Vagina (tissue), 2 donors: ENCODE data around the gene SMIM20. TPM values are rescaled to one million over a fixed set of nuclear protein-coding genes. Genes with fewer than 3 reads are reported as not detected.

ENCODE experiments used
- DNase-seq, 2 donors: peaks; one replicate each; pipeline ENCODE4 v3.0.0-alpha.2; 2017; ENCODE audit errors: extremely low spot score in 2 of 2
- H3K27ac ChIP-seq: fragments of 200-600 bp; sonication (generic); one replicate; pipeline ENCODE4 v1.5.1; 2019
- H3K27me3 ChIP-seq: fragments of 200-600 bp; sonication (generic); one replicate; pipeline ENCODE4 v1.5.1; 2019
- H3K36me3 ChIP-seq, 2 donors: fragments of 200-600 bp; sonication (generic); one replicate each; pipeline ENCODE4 v1.5.1; 2017 to 2019
- H3K4me1 ChIP-seq: fragments of 200-600 bp; sonication (generic); one replicate; pipeline ENCODE4 v1.5.1; 2019
- H3K4me3 ChIP-seq, 2 donors: fragments of 200-600 bp; sonication (generic); 1 replicate in 1 of 2; 2 replicates in 1 of 2; pipeline ENCODE4 v1.5.1; 2016 to 2019
- H3K9me3 ChIP-seq: fragments of 200-600 bp; sonication (generic); one replicate; pipeline ENCODE4 v1.5.1; 2019
- CTCF ChIP-seq, 3 experiments: fragments of 450-650 bp in 2 of 3; fragments of 200-600 bp in 1 of 3; sonication (generic) in 1 of 3; IDR thresholded peaks; one replicate each; pipeline ENCODE4 v1.5.1; 2017 to 2019; ENCODE audit warnings: antibody characterized with exemption in 3 of 3, mild to moderate bottlenecking in 2 of 3, moderate library complexity in 2 of 3
- POLR2A ChIP-seq, 2 donors: fragments of 450-650 bp; IDR thresholded peaks; one replicate each; pipeline ENCODE4 v1.6.1; 2017; ENCODE audit warnings: antibody characterized with exemption in 2 of 2, mild to moderate bottlenecking in 2 of 2, moderate library complexity in 2 of 2
- POLR2AphosphoS5 ChIP-seq, 2 donors: sonication (generic); formaldehyde crosslinking; IDR thresholded peaks; one replicate each; pipeline ENCODE4 v1.9.0; 2017; ENCODE audit warnings: antibody characterized with exemption in 2 of 2, mild to moderate bottlenecking in 2 of 2, low read depth in 1 of 2; ENCODE audit not compliant: insufficient read depth in 1 of 2
- intact Hi-C: fragments of 100-400 bp; cut with DNase I; formaldehyde crosslinking; loops from one replicate; pipeline ENCODE4 v1.15.1; 2023
- total RNA-seq: library from RNA; depleted of rRNA; stranded (reverse); fragments of >200 nt; gene quantifications from one replicate; pipeline ENCODE4 v1.2.3, GENCODE V29; 2016

SMIM20 gene
- total RNA-seq, 1 donor from 2014 or later = 12.8 TPM

- TF ChIP-seq POLR2A (IDR thresholded peaks at IDR 0.05) (no peak), POLR2AphosphoS5 (IDR thresholded peaks at IDR 0.05; ENCODE audit: insufficient read depth in 1 of 2, low read depth in 1 of 2) (no peak), CTCF (IDR thresholded peaks at IDR 0.05) (no peak)
- Histone ChIP-seq H3K4me3 (no peak overlapping the region), H3K27me3 (no peaks in the 10 kb centered on the region), H3K4me1 (no peaks in the 10 kb centered on the region), H3K27ac (no peak overlapping the region), H3K9me3 (no peaks in the 10 kb centered on the region), H3K36me3 (no peaks in the 10 kb centered on the region)
- intact Hi-C loops = no loop called here
- no peak for DNase-seq
Measured at GRCh38 chr4:25937801-25938200, 23.8 kb downstream of the SMIM20 start.

- Histone ChIP-seq H3K9me3 (no peaks in the 10 kb centered on the region), H3K4me3 (no peak overlapping the region), H3K36me3 (no peaks in the 10 kb centered on the region), H3K27ac (no peak overlapping the region), H3K4me1 (no peaks in the 10 kb centered on the region), H3K27me3 (no peaks in the 10 kb centered on the region)
- intact Hi-C loops = no loop called here
- TF ChIP-seq POLR2AphosphoS5 (IDR thresholded peaks at IDR 0.05; ENCODE audit: insufficient read depth in 1 of 2, low read depth in 1 of 2) = no peak
- no peak for TF ChIP-seq POLR2A (IDR thresholded peaks at IDR 0.05)
- no peak for TF ChIP-seq CTCF (IDR thresholded peaks at IDR 0.05)
- no peak for DNase-seq
Measured at GRCh38 chr4:25938366-25938765, 24.3 kb downstream of the SMIM20 start.

GRCh38 chr4:25938787-25939186, 24.8 kb downstream of the SMIM20 start:
- intact Hi-C loops = no loop called here
- DNase-seq = no peak
- Histone ChIP-seq H3K9me3 (no peaks in the 10 kb centered on the region), H3K4me3 (no peak overlapping the region), H3K4me1 (no peaks in the 10 kb centered on the region), H3K27me3 (no peaks in the 10 kb centered on the region), H3K27ac (no peak overlapping the region), H3K36me3 (no peaks in the 10 kb centered on the region)
- no peak for TF ChIP-seq CTCF (IDR thresholded peaks at IDR 0.05)

- DNase-seq = no peak
- TF ChIP-seq CTCF (IDR thresholded peaks at IDR 0.05) = no peak
- no peak for TF ChIP-seq POLR2AphosphoS5 (IDR thresholded peaks at IDR 0.05; ENCODE audit: insufficient read depth in 1 of 2, low read depth in 1 of 2)
- no peak for TF ChIP-seq POLR2A (IDR thresholded peaks at IDR 0.05)
- Histone ChIP-seq H3K27ac (no peak overlapping the region), H3K4me3 (no peak overlapping the region), H3K9me3 (no peaks in the 10 kb centered on the region), H3K4me1 (no peaks in the 10 kb centered on the region), H3K36me3 (no peaks in the 10 kb centered on the region), H3K27me3 (no peaks in the 10 kb centered on the region)
- intact Hi-C loops = no loop called here
Measured at GRCh38 chr4:25939330-25939729, 25.3 kb downstream of the SMIM20 start.

- H3K4me3 ChIP-seq = no peak overlapping the region
- TF ChIP-seq POLR2A (IDR thresholded peaks at IDR 0.05) (no peak), CTCF (IDR thresholded peaks at IDR 0.05) (no peak), POLR2AphosphoS5 (IDR thresholded peaks at IDR 0.05; ENCODE audit: insufficient read depth in 1 of 2, low read depth in 1 of 2) (no peak)
- no peaks in the 10 kb centered on the region for H3K9me3 ChIP-seq
- intact Hi-C loops = no loop called here
- no peak for DNase-seq
- H3K36me3 ChIP-seq = no peaks in the 10 kb centered on the region
- H3K27me3 ChIP-seq = no peaks in the 10 kb centered on the region
- no peak overlapping the region for H3K27ac ChIP-seq
- no peaks in the 10 kb centered on the region for H3K4me1 ChIP-seq
Measured at GRCh38 chr4:25941457-25942221, 27.6 kb downstream of the SMIM20 start.
